HG03064 (cell line): ENCODE results near the gene BTAF1.
A peak's percentile ranks its signal among the peaks of the same experiment; 100 is the strongest.
"Not testable (repeated sequence)": the region's sequence is repeated elsewhere in the genome, so short reads cannot be mapped to it uniquely, and the experiment has no call there.

ENCODE experiments used
- ATAC-seq: cut with Tn5 transposase; IDR thresholded peaks from one replicate; pipeline ENCODE4 v1.9.1; 2021; ENCODE audit warnings: low read depth; ENCODE audit not compliant: unreplicated experiment

Gene BTAF1

GRCh38 chr10:91923371-91924211 lies at the start of gene BTAF1:
TSS of gene BTAF1 (plus strand) at chr10:91923770. CDS start at chr10:91924077, 307 bp downstream.
- ATAC-seq, result peak; percentile 97

DNA sequence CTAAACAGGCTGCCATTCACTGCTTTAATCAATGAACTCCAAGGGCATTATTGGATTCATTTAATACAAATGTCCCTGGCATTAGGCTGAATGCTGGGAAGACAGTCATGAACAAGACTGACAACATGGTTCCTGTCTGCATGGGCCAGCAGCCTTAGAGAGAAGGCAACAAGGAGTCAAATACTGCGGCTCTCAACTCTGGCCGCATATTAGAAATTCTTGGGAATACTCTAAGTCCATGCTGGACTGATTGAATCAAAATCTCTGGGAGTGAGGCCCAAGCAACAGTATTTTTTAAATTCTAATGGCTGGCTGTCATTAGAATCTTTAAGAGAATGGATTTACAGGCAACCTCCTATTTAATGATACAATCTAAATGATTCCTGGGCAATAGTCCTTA lies 48.4 kb upstream of the BTAF1 start:
- no peak for ATAC-seq

GRCh38 chr10:91875779-91876178 lies 47.8 kb upstream of the BTAF1 start:
- no peak for ATAC-seq

- no peak for ATAC-seq
These were observed 43.9 kb upstream of the BTAF1 start for GRCh38 chr10:91879515-91880170.

- no peak for ATAC-seq
These were observed 43.3 kb upstream of the BTAF1 start for GRCh38 chr10:91880310-91880709.

DNA sequence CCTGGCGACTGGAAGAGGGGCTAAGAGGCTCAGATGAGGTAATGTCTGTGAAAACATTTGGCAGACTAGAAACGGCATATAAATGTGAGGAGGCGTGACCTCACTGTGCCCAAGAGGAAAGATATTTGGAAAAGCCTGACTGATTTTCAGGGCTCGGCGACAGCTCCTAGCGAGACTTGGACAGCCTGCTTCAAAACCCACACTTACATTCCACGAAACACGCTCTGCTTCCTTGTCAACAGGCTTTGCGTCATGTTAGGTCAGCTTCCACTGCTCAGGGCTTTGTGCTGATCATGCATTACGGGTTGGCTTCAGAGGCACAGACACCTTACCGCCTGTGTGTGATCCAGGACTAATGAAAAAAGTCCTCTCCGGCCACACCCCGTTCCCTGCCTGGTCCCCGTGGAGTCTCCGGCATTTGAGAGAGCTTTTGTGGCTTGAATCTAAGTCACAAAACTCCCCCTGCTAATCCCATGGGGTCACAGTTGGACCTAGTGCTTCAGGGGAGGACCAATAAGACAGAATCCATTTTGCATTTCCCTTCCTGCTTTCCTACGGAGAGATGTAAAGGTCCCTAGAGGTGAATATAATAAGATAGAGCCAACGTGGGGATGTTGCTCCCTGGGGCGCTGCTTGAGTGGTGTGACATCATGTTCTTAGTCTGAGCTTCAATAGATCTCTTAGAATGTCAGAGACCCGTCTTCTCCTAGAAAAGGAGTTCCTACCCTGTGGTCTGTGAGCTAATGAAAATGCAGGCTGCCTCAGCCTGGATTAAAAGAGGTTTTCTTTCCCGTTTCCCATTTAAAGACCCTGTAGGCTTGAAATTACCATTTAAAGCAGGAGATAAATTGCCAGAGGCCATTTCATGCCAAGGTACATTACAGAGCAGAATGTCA lies 39.8 kb upstream of the BTAF1 start:
- ATAC-seq, result no peak

- ATAC-seq, result no peak
These were observed 39.0 kb upstream of the BTAF1 start for GRCh38 chr10:91884536-91884935.

- no peak for ATAC-seq
These were observed 38.0 kb upstream of the BTAF1 start for GRCh38 chr10:91885362-91886079.

DNA sequence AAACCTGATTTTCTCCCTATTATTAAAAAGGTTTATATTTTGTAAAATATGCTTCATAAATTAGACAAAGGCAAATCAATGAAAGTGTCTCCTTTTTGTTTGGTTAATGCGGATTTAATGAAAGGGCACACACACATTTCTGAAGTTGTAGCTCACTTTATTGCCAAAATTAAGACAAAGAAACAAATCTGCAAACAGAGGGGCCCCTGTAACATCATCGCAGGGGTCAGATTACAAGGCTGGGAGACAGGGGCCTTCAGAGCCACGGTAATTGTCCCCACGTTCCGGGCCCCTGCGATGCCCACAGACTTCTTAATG lies 36.7 kb upstream of the BTAF1 start:
- no peak for ATAC-seq

- no peak for ATAC-seq
These were observed 36.1 kb upstream of the BTAF1 start for GRCh38 chr10:91887272-91888076.

GRCh38 chr10:91891125-91892001 lies 32.2 kb upstream of the BTAF1 start:
- ATAC-seq, result no peak

DNA sequence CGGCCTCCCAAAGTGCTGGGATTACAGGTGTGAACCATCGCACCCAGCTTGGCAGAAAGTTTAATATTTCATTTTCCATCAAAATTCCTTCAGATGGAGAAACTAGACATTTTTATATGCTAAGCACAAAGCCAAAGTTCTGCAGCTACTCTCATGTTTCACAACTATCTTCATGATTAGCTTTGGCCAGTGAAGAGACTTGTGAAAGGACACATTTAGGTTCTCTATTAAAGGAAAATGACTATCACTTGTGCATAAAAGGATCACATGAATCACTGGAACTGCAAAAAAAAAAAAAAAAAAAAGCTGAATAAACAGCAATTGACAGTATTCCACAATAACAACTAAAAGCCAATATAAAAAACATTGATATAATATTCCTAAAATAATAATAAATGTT lies 30.5 kb upstream of the BTAF1 start:
- no peak for ATAC-seq

DNA sequence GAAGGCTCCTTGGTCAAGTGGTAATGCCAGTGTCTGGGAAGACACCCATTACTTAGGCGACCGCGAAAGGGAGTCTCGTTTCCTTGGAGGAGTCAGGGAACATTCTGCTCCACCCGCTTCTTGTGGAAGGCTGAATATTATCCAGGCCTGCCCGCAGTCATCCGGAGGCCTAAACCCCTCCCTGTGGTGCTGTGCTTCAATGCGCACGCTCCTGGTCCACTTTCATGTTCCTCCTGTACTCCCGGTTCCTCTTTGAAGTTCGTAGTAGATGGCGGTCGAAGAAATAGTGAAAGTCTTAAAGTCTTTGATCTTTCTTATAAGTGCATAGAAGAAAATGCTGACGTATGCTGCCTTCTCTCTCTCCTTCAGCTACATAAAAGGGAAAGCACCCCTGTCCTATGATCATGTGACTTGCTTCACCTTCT lies 29.3 kb upstream of the BTAF1 start:
- not testable (repeated sequence) for ATAC-seq

DNA sequence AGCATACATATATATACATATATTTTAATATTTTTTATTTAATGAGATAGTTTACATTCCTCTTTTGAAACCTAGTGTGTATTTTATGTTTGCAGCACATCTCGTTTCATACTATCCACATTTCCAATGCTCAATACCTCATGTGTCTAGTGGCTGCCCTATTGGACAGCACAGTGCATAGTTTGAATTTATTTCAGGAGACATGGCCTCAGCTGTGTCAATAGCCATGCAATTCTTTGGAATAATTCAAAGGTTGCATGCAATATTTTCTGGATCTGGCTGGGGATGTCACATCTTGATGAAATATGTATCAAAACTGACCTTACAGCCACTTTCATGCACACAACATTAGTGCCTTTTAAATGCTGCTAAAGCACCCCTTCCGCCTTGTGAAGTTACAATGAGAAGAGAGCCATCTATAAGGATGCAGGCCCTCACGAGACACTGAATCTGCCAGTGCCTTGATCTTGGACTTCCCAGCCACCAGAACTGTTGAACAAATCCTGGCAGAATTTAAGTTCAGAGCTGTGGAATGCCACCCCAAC lies 27.3 kb upstream of the BTAF1 start:
- ATAC-seq, result no peak

DNA sequence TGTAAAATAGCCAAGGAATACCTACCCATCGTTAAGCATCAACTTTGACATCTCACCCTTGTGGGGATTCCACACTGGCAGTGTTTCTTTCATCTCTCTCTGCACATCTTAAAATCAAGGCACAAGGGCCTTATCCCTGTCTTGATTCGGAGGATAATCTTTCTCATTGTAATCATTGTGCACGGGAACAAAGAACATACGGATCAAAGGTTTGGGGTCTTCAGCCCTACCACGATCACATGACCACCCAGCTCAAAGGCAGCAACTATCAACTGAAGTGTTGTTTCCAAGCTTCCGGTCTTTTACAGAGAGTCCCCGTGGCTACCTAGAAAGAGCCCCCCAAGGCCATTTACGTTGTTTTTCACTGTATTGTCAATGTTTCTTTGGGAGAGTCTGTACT lies 26.1 kb upstream of the BTAF1 start:
- no peak for ATAC-seq

- no peak for ATAC-seq
These were observed 21.5 kb upstream of the BTAF1 start for GRCh38 chr10:91901784-91902677.

DNA sequence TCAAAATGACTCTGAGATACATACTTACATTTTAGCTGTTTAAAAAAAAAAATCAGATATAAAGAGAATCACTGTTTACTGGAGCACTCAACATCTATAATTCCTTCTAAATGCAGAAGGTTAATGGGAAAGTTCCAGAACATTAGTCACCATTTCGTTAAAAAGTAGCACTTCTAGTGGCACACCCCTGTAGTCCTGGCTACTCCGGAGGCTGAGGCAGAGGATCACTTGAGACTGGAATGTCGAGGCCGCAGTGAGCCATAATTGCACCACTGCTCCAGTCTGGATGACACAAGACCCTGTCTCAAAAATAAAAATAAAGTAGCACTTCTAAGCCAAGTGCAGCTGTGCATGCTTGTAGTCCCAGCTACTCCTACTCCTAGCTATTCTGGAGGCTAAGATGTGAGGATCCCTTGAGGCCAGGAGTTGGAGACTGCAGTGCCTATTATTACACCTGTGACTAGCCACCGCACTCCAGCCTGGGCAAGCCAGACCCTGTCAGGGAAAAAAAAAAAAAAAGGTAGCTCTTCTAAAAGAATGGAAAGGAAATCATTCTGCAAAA lies 16.5 kb upstream of the BTAF1 start:
- no peak for ATAC-seq
